Hematopoietic multipotent progenitor cell treated with erythropoietin and hydrocortisone succinate and interleukin-3 and kit ligand, for 8 days (in vitro differentiated cells): ENCODE data around the gene UBE2B.
"Not testable (repeated sequence)": the region's sequence is repeated elsewhere in the genome, so short reads cannot be mapped to it uniquely, and the experiment has no call there.

Experiments used
- DNase-seq: peaks from one replicate; pipeline ENCODE4 v3.0.0-alpha.2; 2015

The UBE2B gene

DNA sequence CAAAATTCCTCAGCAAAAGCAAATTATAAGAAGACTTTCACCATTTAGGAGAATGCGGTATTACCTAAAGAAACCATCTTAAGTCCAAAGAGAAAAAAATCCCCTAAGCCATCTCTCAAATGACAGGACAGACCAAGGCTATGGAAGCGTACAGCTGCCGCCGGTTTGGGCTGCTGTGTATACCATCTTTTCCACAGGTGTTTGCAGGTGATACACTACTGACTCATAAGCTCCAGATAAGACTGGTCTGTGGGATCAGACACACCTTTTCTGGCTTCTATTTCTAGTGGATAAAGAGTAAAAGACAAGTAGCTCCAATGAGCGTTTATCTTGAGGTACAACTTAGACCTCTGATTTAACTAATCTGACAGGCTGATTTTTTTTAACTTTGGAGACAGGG, 32.6 kb downstream of the UBE2B start:
- DNase-seq: no peak

DNA sequence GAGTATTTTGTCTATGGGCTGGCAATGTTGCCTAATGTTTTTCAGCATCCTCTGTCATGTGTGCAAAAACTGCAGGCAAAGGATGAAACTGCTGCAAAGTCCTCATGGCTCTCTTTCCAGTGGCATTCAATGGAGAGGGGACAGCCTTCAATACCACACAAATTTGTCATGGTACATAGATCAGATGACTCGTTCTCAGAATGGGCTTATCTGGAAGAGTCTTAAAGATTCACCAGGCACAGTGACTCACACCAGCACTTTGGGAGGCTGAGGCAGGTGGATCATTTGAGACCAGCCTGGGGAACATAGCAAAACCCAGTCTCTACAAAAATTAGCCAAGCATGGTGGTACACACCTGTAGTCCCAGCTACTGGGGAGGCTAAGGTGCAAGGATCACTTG, 35.0 kb downstream of the UBE2B start:
- DNase-seq: peak; percentile 43

DNA sequence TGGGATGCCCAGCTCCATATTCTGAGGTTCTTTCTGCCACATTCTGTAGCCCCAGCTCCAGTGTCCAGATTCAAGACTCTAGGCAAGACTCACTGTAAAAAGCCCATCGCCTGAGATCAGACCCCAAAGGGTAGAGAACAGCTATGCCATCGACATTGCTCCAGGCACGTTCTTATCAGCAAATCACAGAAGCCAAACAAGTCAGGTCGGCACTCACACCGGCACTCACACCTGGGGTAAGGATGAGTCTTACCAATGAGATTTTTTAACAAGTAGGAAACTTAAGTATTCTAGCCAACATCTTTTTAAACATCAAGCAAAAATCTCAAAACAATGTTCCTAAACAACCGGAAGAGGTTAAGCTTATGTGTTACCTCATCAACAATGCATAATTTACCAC, 38.0 kb downstream of the UBE2B start:
- DNase-seq: no peak

DNA sequence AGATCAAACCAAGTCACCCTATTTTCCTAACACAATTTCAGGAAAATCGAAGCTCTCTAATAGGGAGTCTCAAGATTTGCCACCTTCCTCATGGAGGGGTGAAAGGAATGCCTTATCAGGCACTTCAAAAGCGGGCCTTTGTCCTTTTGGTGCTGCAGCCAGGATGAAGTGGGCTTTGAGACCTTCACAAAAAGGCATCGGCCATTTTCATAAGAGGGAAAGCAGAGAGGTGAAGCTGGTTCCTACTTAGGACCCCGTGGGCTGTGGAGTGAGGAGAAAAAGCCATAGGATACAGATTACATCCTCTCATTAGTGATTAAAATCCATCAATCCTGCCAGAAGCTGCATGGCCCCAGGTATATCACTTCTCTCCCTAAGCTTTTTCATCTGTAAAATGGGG, 39.5 kb downstream of the UBE2B start:
- no peak for DNase-seq

DNA sequence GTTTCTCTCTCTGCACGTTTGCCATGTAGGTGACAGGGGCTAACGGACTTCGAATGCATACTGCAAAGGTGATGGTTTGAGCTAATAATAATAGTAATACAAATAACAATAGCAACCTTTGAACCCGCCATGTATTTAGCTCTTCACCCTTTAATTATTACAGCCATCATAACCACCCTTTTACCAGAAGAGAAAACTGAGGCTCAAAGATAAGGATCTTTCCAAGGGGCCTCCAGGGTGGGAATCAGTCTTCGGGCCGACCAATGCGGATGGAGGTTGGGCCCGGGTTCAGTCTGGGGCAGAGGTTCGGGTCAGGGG, 39.8 kb downstream of the UBE2B start:
- DNase-seq: no peak

DNA sequence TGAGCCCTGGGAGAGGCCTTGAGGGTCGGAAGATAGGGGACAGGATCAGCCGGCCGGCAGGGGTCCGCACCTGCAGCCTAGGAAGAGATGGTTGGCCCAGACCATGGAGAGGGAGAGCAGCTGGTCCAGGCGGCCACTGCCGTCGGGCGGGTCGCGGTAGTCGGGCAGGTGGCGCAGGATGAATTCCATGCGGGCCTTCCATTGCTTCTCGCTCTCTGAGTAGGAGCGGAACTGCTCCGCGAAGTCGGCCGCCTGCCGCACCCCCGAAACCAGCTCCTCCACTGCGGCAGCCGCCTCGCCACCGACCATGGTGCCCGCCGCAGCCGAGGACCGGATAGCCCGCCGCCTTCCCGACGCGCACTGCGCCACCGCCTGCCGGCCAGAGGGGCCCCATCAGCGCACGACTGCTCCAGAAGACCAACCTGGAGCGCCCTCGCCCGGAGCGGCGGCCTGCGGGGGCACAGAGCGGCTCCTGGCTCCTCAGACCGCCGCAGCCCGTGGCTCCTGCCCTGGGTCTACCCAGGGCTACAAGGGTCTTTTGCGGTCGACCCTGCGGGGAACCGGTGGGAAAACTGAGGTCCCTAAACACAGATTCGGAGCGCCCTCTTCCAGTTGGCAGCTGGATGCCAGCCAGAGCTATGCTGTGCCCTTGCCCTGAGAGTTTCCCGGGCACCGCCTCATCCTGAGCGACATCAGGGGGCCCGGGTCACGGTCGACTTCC, 40.3 kb downstream of the UBE2B start, which contains the start of gene CDKN2AIPNL:
Gene CDKN2AIPNL, minus strand, starts transcription at position 336 of the 721 bp plus-strand sequence. Its CDS starts 27 bp downstream, at position 309.
- peak; percentile 84 for DNase-seq

DNA sequence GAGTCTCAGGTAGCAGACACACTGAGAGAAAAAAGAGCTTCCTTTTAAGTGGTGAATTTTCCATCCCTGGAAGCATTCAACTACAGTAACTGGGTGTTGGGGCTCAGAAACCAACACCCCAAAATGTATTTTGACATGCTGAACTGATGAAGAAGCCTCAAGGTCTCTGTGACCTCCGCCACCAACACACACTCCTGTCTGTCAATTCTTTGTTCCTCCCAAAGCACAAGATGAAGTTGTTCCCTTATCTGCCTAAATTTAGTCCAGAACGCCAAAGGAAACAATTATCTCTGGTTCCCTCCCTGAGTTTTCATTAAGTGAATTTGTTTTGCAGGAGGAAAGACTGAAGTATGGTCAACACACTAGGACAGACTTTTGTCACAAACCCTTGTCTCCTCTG, 41.7 kb downstream of the UBE2B start:
- no peak for DNase-seq

DNA sequence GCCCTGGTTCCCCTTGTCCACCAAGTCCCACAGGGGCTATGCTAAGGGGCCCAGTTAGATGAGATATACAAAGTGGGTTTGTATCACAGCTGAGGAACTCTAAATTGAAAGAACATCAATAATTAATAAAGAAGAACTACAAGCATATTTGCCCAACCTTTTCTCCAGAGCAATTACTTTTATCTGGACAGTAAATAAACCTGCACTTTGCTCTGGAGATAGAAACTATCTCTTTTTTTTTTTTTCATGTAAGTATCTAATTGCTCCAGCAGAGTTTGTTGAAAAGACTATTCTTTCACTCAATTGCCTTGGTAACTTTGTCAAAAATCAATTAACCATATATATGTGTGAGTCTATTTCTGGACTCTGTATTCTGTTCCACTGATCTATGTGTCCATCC, 46.3 kb downstream of the UBE2B start:
- DNase-seq: no peak

DNA sequence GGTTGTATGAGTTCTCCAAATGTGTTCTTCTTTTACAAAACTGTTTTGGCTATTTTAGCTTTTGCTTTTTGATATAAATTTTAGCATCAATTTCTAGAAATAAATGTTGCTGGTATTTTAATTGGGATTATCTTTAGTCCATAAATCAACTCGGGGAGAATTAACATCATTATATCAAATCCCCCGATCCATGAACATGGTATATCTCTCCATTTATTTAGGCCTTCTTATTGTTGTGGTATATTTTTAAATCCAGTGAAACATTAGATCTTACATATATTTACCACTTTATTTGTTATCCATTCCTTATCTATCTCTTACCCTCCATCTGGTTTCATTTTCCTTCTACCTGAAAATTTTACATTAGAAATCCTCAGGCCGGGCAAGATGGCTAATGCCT, 47.6 kb downstream of the UBE2B start:
- DNase-seq: no peak

DNA sequence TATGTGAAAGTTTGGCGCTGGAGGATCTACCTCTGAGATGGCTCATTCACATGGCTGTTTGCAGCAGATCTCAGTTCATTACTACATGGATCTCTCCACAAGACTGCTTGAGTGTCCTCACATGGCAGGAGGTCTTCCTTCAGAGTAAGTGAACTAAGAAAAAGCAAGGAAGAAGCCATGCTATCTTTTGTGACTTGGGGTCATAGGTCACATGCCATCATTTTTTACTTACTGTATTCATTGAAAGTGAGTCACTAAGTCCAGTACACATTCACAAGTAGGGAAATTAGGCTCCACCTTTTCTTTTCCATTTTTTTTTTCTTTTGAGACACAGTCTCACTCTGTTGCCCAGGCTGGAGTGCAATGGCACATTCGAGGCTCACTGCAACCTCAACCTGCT, 49.0 kb downstream of the UBE2B start:
- no peak for DNase-seq

DNA sequence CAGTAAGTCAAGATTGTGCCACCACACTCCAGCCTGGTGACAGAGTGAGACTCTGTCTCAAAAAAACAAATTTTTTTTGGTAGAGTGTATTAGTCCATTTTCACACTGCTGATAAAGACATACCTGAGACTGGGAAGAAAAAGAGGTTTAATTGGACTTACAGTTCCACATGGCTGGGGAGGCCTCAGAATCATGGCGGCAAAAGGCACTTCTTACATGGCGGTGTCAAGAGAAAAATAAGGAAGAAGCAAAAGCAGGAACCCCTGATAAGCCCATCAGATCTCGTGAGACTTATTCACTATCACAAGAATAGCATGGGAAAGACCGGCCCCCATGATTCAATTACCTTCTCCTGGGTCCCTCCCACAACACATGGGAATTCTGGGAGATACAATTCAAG, 49.7 kb downstream of the UBE2B start:
- not testable (repeated sequence) for DNase-seq

DNA sequence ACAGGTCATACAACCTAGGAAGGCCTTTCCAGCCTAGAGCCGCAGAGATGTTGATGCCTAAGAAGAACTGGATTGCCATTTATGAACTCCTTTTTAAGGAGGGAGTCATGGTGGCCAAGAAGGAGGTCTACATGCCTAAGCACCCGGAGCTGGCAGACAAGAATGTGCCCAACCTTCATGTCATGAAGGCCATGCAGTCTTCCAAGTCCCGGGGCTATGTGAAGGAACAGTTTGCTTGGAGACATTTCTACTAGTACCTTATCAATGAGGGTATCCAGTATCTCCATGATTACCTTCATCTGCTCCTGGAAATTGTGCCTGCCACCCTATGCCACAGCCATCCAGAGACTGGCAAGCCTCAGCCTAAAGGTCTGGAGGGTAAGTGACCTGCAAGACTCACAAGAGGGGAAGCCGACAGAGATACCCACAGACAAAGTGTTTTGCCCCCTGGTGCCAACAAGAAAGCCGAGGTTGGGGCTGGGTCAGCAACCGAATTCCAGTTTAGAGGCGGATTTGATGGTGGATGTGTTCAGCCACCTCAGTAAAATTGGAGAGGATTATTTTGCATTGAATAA, 51.5 kb downstream of the UBE2B start:
- DNase-seq: no peak

DNA sequence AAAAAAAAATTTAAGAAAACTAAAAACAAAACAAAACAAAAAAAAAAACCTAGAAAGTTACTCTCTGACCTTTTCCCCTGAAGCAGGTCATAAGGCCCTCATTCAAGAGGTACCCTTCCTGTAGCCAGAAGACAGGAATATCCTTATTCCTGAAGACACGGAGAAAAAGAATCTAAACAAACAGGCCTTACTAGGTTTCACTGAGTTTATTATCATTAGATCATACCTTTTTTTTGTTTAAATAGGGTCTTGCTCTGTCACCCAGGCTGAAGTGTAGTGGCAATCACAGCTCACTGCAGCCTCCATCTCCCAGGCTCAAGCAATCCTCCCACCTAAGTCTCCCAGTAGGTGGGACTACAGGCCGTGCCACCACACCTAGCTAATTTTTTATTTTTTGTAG, 52.0 kb downstream of the UBE2B start:
- DNase-seq: no peak

DNA sequence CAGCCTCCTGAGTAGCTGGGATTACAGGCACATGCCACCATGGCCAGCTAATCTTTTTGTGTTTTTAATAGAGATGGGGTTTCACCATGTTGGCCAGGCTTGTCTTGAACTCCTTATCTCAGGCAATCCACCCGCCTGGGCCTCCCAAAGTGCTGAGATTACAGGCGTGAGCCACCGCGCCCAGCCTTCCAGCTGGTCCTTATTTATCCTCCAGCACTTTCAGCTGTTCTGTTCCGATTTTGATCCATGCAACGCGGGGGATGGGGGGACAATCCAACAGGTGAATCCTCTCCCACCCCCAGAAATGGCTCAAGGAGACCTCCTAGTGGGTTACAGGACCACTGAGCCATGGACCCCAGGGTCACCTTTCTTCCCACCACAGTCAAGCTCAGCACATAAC, 55.0 kb downstream of the UBE2B start:
- DNase-seq: peak; percentile 74

DNA sequence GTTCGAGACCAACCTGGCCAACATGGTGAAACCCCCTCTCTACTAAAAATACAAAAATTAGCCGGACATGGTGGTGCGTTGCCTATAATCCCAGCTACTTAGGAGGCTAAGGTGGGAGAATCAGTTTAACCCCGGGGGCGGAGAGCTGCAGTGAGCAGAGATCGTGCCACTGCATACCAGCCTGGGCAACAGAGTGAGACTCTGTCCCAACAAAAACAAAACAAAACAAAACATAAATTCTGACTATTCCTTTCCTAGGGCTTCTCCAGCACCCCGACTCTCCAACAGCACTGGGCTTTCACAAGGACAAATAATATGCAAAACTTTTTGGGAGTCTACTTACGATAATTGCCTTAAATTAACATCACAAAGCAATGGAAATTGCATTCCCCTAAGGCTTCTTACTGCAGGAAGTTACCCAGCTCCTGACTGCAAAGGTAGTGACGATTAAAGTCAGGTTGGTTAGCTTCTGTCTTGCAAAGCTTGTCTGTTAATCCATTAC, 56.2 kb downstream of the UBE2B start:
- DNase-seq: no peak

DNA sequence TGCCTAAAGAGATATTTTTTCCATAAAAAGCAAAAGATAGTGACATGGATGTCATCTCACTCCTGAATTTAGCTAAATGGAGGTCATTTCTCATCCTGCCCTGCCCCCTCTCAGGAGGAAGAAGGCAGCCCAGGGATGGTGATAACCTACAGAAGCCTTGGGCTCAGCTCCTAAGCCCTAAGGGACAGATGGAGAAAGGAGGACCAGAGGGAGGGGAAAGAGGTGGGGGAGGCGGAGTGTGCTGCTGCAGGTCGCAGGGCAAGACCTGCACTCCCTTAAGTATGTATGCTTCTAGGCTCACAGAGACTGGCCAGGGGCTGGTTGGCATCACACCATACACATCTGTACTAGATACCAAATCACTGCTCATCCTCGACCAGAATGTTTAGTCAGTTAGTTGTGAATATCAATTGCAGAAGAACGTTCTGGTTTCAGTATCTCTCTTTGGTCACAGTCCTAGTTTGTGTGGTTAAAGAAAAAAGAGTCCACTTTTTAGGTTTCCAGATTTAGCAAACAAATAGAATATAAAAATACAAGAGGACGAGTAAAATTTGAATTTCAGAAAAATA, 58.7 kb downstream of the UBE2B start:
- no peak for DNase-seq

DNA sequence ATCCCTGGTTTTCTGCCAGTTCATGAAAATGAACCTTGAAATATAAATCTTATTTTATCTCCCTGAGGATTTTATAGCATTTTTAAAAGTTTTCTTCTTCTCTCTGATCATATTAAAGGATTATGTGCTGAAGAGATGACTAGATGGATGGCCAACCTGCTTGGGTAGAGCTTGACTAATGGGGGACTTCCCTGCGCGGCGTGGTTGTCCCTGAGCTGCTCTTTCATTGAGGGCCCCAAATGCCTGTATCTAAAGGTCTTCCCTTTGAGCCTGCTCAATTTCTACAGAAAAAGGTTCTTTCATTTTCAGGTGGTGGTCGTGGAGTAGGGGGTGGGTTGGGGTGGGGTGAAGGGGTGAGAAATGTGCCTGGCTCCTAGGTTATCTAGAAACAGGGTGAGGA, 60.8 kb downstream of the UBE2B start:
- no peak for DNase-seq

DNA sequence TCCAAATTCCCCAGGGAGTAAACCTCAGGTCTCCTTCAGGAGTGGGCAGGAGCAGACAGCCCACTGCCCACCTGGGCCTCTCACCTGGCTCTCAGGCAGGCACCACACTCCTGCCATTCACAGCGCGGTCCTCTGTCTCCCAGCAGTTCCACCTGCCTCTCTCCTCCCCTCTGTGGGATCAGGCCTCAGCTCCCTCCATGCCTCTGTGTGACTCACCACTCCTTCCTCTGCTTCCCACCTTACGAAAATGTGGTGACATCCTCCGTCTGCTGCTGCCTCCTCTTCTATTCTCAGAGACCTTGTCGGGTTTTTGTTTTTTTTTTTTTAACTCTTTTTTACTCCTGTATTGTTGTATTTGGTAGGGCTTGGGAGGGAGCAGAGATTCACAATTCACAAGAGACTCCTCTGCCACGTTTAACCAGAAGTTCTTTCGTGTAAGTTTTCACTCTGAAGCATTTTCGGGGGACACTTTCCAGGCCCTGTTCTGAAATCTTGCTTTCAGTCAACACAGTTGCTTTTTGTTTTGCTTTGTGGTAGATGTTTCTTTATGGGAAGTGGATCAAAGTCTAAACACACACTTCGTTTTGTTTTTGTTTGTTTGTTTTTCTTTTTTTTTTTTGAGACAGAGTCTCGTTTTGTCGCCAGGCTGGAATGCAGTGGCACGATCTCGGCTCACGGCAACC, 61.4 kb downstream of the UBE2B start:
- DNase-seq: no peak

DNA sequence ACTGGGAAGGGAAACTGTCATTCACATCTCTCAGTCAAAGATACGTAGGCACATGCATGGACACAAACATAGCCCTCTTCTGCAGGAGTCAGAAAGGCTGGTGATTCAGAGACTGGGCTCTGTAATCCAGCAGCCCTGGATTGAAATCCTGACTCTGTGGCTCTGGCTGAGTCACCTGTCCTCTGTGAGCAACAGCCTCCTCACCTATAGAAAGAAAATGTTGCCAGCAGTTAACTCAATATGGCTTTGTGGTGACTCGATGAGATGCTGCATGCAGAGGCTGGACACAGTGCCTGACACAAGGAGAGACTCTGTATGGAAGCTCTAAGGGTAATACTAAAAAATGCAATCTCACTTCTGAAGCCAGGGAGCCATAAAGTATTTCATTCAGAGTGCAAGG, 64.2 kb downstream of the UBE2B start:
- DNase-seq: no peak

DNA sequence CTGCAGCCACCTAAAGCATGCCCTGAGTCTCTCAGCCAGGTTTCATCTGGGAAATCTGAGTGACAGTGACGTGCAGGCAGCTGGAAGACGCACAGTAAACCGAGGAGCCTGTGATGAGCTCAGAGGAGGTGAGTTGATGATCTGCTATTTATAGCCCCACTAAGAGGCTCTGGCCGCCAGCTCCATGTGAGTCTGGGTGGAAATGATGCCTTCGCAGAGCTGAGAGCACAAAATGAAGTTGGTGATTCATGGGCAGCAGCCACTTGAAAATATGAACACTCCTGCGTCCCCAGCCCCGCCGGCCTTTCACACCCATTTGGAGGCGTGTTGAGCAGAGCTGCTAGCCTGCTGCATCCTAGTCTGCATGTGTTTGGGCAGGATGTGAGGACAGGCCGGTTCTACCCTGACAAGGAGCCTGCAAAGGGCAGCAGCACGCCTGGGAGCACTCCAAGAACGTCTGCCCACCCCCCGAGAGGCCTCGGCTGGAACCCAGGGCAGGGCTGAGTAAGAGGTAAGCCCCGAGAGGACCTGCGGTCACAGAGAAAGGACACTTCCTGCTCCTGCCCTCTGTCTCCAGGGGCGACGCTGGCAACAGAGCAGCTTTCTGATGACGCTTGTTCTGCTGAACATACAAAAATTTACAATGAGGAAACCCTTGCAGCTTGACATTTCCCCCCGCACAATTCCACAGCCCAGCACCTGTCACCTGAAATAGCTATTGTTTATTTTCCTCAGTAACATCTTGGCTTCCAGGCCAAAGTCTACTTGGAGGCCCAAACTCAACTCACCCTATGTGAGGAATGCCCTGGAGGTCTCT, 65.4 kb downstream of the UBE2B start:
- DNase-seq: peak; percentile 51

DNA sequence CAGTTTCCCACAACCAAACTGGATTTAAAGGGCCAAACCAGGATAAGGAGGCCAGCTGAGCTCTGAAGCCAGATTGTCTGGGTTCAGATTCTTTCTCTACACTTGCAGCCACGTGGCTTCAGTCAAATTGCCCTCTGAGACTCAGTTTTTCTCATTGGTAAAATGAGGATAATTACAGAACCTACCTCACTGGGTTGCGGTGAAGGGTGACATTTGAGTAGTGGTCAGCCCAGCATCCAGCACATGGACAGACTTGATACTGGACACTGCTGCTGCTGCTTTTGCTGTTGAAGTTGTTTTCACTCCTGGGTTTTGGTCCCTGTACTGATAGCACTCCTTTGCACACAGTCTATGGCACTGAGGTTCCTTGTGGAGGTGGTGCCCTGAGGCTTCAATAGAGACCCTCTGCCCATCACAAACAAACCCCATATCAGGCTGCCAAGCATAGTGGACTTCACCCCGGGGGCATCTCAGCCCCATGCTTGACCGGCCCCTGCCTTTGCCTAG, 66.0 kb downstream of the UBE2B start:
- no peak for DNase-seq

DNA sequence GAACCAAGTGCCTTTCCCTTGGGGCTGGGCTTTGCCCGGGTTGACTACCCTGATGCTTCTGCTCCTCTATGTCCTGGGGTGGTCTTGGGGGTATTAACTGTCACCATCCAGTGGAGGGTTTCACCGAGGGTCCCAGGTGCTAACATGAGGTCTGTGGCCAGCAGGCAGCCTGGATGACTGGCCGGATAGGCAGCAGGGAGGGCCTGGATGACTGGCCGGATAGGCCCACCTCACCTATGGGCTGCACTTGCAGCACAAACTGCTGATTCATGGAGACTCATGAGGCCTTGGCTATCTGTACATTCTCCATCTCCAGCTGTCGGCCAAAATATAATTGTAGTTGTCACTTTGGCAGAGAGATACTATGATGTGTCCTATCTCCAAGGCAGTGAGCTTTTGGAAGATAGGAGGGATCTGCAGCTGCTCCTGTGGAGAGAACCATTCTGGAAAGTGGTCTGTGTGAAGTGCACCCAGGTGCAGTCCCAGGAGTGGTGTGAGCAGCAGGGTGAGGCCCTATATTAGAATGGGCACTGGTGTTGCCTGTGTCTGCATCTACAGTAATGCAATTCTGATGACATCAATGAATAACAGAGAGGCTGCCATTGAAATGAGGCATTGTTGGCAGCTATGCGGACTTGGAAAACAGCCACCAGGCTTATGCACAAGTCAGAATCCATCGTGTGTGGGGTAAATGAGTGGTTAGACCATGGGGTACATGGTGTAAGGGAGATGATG, 66.6 kb downstream of the UBE2B start:
- peak; percentile 82 for DNase-seq
